Endodermal cell (in vitro differentiated cells): ENCODE results near the gene SSC4D. TPM values are rescaled to one million over a fixed set of nuclear protein-coding genes. Genes with fewer than 3 reads are reported as not detected.
A peak's percentile ranks its signal among the peaks of the same experiment; 100 is the strongest.

Source experiments
- DNase-seq: peaks from one replicate; pipeline ENCODE4 v3.0.0-alpha.2; 2017
- H3K27ac ChIP-seq: 2 replicates; pipeline ENCODE4 v1.5.1; 2013; ENCODE audit warnings: mild to moderate bottlenecking, low read depth, low read length, moderate library complexity
- H3K27me3 ChIP-seq: 2 replicates; pipeline ENCODE4 v1.6.1; 2013; ENCODE audit warnings: mild to moderate bottlenecking, low read length, moderate library complexity; ENCODE audit not compliant: insufficient read depth, control insufficient read depth, poor library complexity, severe bottlenecking
- H3K36me3 ChIP-seq: 2 replicates; pipeline ENCODE4 v1.7.0; 2013; ENCODE audit warnings: mild to moderate bottlenecking, low read length, moderate library complexity; ENCODE audit not compliant: control insufficient read depth, insufficient read depth
- H3K4me1 ChIP-seq: one replicate; pipeline ENCODE4 v1.7.0; 2013; ENCODE audit warnings: low read length; ENCODE audit not compliant: control insufficient read depth, insufficient read depth
- H3K4me3 ChIP-seq: 2 replicates; pipeline ENCODE4 v1.5.1; 2013; ENCODE audit warnings: mild to moderate bottlenecking, low read length, moderate library complexity
- H3K9ac ChIP-seq: 2 replicates; pipeline ENCODE4 v1.6.1; 2013; ENCODE audit warnings: mild to moderate bottlenecking, low read length, moderate library complexity; ENCODE audit not compliant: poor library complexity, severe bottlenecking; ENCODE audit errors: extremely low read depth
- H3K9me3 ChIP-seq: 2 replicates; pipeline ENCODE4 v1.6.1; 2013; ENCODE audit warnings: mild to moderate bottlenecking, low read length, moderate library complexity; ENCODE audit not compliant: control insufficient read depth
- H3K27ac Mint-ChIP-seq: 2 replicates; pipeline ENCODE4 v1.8.0; 2020; ENCODE audit warnings: mixed read lengths
- H3K27me3 Mint-ChIP-seq: 2 replicates; pipeline ENCODE4 v1.8.0; 2021; ENCODE audit warnings: mild to moderate bottlenecking, mixed read lengths; ENCODE audit not compliant: insufficient read depth
- H3K36me3 Mint-ChIP-seq: 2 replicates; pipeline ENCODE4 v1.8.0; 2020; ENCODE audit warnings: low read depth, mixed read lengths
- H3K4me1 Mint-ChIP-seq: 2 replicates; pipeline ENCODE4 v1.8.0; 2020; ENCODE audit warnings: mixed read lengths
- H3K4me3 Mint-ChIP-seq: 2 replicates; pipeline ENCODE4 v1.8.0; 2020; ENCODE audit warnings: mild to moderate bottlenecking, moderate library complexity, mixed read lengths
- H3K9me3 Mint-ChIP-seq: 2 replicates; pipeline ENCODE4 v1.8.0; 2020; ENCODE audit warnings: mild to moderate bottlenecking, mixed read lengths
- WGBS, 2 experiments: methylation state at CpG; one replicate each; pipeline versions ENCODE4 v1.1.5 to v1.1.7; 2013; ENCODE audit warnings: missing lambda C conversion rate in 2 of 2, mixed read lengths in 1 of 2; ENCODE audit not compliant: insufficient coverage in 1 of 2, insufficient read length in 1 of 2; 5-methylcytosine and 5-hydroxymethylcytosine counted together
- total RNA-seq, 2 donors: library from RNA; stranded (reverse); fragmentation: NEBNext Ultra II Directional in 1 of 2; extraction: Animal tissue kit (Norgen Biotek cat#: 25700) in 1 of 2; gene quantifications; 2 replicates in 1 of 2; 3 replicates in 1 of 2; pipeline ENCODE4 v1.2.1, GENCODE V29; 2021
- TF ChIP-seq, protein P1 (sequence below): fragments of 200-600 bp; sonication (generic); conservative IDR thresholded peaks from 2 replicates; pipeline ENCODE4 v1.5.0; 2021; ENCODE audit warnings: antibody characterized with exemption, mild to moderate bottlenecking

SSC4D gene
- total RNA-seq, 2 donors from 2014 or later = 21.9 to 44.5 TPM

DNA sequence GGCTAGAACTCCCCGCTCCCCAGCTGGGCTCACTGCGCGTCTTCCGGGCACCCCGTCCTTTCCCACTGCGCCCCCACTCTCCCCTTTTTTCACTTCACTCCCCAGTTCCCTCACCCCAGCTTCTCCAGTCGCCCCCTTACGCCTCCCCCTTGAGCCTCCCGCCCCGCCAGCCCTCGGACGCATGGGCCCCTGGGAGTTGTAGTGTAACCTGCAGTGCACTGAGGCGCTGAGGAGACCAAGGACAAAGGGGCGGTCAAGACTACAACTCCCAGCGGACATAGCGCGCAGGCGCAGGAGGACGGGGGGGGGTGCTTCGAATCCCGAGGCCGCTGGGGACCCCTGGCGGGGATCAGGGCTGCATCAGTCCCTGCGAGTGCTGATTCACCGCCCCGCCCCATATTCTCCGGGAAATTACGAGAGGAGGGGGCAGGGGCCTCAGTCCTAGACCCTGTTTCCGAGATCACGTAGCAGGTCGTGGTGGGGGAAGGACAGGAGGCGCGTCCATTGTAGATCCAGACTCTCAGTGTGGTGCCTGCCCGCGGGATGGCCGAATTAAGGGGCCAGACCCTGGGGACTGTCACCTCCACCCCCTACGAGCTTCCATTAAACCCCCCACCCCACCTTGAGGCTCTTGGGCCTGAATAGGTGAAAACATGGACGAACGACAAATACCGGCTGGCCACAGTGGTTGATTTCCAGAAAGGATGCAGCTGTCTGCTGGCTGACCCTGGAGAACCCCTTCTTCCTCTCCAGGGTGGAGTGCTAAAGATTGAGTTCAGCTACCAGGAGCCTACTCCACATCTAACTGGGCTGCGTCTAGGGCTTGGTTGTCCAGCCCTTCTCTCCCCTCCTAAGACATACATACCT lies 50.2 kb downstream of the SSC4D start:
- peak; percentile 100 for DNase-seq
- peaks cover 23% of the 10 kb centered on the region for H3K4me1 Mint-ChIP-seq
- H3K4me1 ChIP-seq = no peaks in the 10 kb centered on the region
- H3K9me3 Mint-ChIP-seq = peaks cover 16% of the 10 kb centered on the region
- H3K9ac ChIP-seq = peak overlapping the region; percentile 88
- no peaks in the 10 kb centered on the region for H3K27me3 ChIP-seq
- H3K4me3 ChIP-seq = peak overlapping the region; percentile 96
- 2 to 4% methylated on average over 11 to 41 of the region's 41 CpGs for WGBS, 2 experiments
- peak overlapping the region; percentile 91 for H3K4me3 Mint-ChIP-seq
- peak overlapping the region; percentile 97 for H3K27ac ChIP-seq
- peak overlapping the region; percentile 98 for H3K27ac Mint-ChIP-seq
- H3K27me3 Mint-ChIP-seq = no peaks in the 10 kb centered on the region
- peaks cover 19% of the 10 kb centered on the region for H3K9me3 ChIP-seq
- peaks cover 27% of the 10 kb centered on the region for H3K36me3 Mint-ChIP-seq
- TF ChIP-seq, protein P1, sequence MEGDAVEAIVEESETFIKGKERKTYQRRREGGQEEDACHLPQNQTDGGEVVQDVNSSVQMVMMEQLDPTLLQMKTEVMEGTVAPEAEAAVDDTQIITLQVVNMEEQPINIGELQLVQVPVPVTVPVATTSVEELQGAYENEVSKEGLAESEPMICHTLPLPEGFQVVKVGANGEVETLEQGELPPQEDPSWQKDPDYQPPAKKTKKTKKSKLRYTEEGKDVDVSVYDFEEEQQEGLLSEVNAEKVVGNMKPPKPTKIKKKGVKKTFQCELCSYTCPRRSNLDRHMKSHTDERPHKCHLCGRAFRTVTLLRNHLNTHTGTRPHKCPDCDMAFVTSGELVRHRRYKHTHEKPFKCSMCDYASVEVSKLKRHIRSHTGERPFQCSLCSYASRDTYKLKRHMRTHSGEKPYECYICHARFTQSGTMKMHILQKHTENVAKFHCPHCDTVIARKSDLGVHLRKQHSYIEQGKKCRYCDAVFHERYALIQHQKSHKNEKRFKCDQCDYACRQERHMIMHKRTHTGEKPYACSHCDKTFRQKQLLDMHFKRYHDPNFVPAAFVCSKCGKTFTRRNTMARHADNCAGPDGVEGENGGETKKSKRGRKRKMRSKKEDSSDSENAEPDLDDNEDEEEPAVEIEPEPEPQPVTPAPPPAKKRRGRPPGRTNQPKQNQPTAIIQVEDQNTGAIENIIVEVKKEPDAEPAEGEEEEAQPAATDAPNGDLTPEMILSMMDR = peak; percentile 79
- peaks cover 34% of the 10 kb centered on the region for H3K36me3 ChIP-seq

DNA sequence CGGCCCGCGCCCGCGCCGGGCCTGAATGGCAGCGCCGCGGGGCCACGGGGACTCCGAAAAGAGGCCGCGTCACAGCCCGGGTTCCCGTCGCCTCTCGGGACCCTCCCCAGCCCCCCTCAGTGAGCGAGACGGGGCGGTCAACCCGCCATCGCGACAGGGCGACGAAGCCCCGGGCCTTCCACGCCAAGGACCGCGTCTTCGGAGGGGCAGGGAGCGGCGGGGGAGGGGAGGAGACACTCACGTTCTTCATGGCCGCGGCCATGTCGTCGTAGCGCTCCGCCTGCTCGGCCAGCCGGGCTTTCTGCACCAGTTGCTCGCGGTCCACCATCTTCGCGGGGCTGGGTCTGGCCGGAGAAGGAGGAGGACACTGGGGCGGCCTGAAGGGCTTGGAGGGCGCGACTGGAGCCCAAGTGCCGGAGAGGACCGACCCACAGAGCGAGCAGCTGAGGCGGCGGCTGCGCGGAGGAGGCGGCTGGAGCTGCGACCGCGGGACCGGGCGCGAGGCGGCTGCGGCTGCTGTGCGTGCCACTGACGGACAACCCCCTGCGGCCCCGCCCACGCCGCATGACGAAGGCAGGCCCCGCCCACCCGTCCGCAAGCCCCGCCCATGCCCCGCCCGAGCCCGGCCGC lies 50.9 kb downstream of the SSC4D start, which contains the start of gene YWHAG:
TSS of gene YWHAG (minus strand) at position 511 of the 630 bp plus-strand sequence. CDS start at position 328, 183 bp downstream.
- peaks cover 41% of the 10 kb centered on the region for H3K36me3 ChIP-seq
- peak within 1 kb of the TSS; percentile 91 for H3K4me3 Mint-ChIP-seq
- no peaks in the 10 kb centered on the region for H3K4me1 ChIP-seq
- H3K36me3 Mint-ChIP-seq = peaks cover 33% of the 10 kb centered on the region
- peak within 1 kb of the TSS; percentile 96 for H3K4me3 ChIP-seq
- peak; percentile 96 for DNase-seq
- no peaks in the 10 kb centered on the region for H3K27me3 ChIP-seq
- WGBS, 2 experiments = 0% methylated on average over 36 to 80 of the region's 80 CpGs
- H3K27ac Mint-ChIP-seq = peak within 1 kb of the TSS; percentile 98
- H3K9me3 Mint-ChIP-seq = peaks cover 20% of the 10 kb centered on the region
- H3K9ac ChIP-seq = peak within 1 kb of the TSS; percentile 88
- H3K27me3 Mint-ChIP-seq = no peaks in the 10 kb centered on the region
- peaks cover 27% of the 10 kb centered on the region for H3K9me3 ChIP-seq
- peaks cover 19% of the 10 kb centered on the region for H3K4me1 Mint-ChIP-seq
- TF ChIP-seq, protein P1 = no peak
- H3K27ac ChIP-seq = peak within 1 kb of the TSS; percentile 97

GRCh38 chr7:76358011-76358480 lies 51.5 kb downstream of the SSC4D start:
- Mint-ChIP-seq H3K27ac (peak overlapping the region; percentile 97), H3K36me3 (peaks cover 37% of the 10 kb centered on the region)
- 0 to 2% methylated on average over 10 to 27 of the region's 27 CpGs for WGBS, 2 experiments

More at GRCh38 chr7:76358011-76358480, 51.5 kb downstream of the SSC4D start:
- peaks cover 19% of the 10 kb centered on the region for H3K4me1 Mint-ChIP-seq
- peak overlapping the region; percentile 88 for H3K9ac ChIP-seq
- H3K36me3 ChIP-seq = peaks cover 47% of the 10 kb centered on the region
- TF ChIP-seq, protein P1 = no peak
- H3K9me3 Mint-ChIP-seq = peaks cover 20% of the 10 kb centered on the region
- no peaks in the 10 kb centered on the region for H3K4me1 ChIP-seq
- peak; percentile 78 for DNase-seq
- H3K4me3 Mint-ChIP-seq = peak overlapping the region; percentile 91
- peak overlapping the region; percentile 96 for H3K4me3 ChIP-seq
- no peaks in the 10 kb centered on the region for H3K27me3 Mint-ChIP-seq
- no peaks in the 10 kb centered on the region for H3K27me3 ChIP-seq
- H3K27ac ChIP-seq = peak overlapping the region; percentile 97
- H3K9me3 ChIP-seq = peaks cover 32% of the 10 kb centered on the region
